ENCODE measurements around the gene SELPLG.

DNA sequence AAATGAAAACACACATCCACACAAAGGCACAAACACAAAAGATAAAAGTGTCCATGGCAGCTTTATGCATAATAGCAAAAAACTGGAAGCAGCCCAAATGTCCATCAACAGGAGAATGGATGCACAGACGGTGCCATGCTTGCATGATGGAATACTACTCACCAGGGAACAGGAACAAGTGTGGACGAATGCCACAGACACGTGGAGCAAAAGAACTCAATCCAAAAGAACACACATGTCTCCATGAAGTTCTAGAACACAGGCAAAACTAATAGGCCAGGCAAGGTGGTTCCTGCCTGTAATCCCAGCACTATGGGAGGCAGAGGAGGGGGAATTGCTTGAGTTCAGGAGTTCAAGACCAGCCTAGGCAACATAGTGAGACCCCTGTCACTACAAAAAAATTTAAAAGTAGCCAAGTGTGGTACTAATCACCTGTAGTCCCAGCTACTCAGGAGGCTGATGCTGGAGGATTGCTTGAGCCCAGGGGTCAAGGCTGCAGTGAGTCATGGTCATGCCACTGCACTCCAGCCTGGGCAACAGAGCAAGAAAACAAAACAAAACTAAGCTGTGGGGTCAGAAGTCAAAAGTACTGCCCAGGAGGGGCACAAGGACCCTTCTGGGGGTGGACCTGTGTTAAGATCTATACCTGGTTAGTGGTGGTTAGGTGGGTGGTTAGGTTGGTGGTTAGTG lies 28.5 kb downstream of the SELPLG start:
- TF ChIP-seq, protein P1, sequence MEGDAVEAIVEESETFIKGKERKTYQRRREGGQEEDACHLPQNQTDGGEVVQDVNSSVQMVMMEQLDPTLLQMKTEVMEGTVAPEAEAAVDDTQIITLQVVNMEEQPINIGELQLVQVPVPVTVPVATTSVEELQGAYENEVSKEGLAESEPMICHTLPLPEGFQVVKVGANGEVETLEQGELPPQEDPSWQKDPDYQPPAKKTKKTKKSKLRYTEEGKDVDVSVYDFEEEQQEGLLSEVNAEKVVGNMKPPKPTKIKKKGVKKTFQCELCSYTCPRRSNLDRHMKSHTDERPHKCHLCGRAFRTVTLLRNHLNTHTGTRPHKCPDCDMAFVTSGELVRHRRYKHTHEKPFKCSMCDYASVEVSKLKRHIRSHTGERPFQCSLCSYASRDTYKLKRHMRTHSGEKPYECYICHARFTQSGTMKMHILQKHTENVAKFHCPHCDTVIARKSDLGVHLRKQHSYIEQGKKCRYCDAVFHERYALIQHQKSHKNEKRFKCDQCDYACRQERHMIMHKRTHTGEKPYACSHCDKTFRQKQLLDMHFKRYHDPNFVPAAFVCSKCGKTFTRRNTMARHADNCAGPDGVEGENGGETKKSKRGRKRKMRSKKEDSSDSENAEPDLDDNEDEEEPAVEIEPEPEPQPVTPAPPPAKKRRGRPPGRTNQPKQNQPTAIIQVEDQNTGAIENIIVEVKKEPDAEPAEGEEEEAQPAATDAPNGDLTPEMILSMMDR (conservative IDR thresholded peaks at IDR 0.05 in 1 of 2, IDR thresholded peaks at IDR 0.05 in 1 of 2; ENCODE audit: extremely low read depth in 1 of 2, insufficient read depth in 1 of 2, low read depth in 1 of 2, low read length in 2 of 2): no peak
- no peak for TF ChIP-seq EZH2 (IDR thresholded peaks at IDR 0.05; ENCODE audit: borderline replicate concordance, low read length)

Data from mammary epithelial cell (primary cell).